Inflammatory macrophage treated with lipopolysaccharide for 4 hours (primary cell): ENCODE results near the gene GTF2F2.
A peak's percentile ranks its signal among the peaks of the same experiment; 100 is the strongest.
"Not testable (repeated sequence)": the region's sequence is repeated elsewhere in the genome, so short reads cannot be mapped to it uniquely, and the experiment has no call there.

Experiments used
- DNase-seq: peaks from one replicate; pipeline ENCODE4 v3.0.0-alpha.2; 2020

Gene GTF2F2

GRCh38 chr13:45219123-45219891 is 99.0 kb downstream of the GTF2F2 start:
- peak; percentile 64 for DNase-seq

- DNase-seq, result peak; percentile 81
Measured at GRCh38 chr13:45219938-45220375, 99.6 kb downstream of the GTF2F2 start.

DNA sequence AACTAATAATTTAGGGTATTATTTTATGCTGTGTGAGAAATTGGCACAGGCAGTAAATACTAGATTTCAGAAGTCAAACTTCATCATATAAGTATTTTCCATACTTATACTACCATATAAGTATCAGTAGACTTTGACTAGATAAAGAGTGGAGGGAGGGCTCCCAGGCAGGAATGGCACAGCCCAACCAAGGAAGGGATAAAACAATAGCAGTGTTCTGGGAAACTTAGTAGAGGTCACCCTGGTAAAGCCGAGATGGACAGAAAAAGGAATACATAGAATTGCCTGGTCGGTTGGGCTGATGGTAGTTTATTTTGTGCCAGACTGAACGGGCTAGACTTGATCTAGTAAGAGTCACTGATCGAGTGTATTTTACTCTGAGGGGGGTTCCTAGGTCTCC is 100.1 kb downstream of the GTF2F2 start:
- DNase-seq, result no peak

- no peak for DNase-seq
Measured at GRCh38 chr13:45222516-45222915, 102.2 kb downstream of the GTF2F2 start.

GRCh38 chr13:45222919-45223318 is 102.6 kb downstream of the GTF2F2 start:
- no peak for DNase-seq

DNA sequence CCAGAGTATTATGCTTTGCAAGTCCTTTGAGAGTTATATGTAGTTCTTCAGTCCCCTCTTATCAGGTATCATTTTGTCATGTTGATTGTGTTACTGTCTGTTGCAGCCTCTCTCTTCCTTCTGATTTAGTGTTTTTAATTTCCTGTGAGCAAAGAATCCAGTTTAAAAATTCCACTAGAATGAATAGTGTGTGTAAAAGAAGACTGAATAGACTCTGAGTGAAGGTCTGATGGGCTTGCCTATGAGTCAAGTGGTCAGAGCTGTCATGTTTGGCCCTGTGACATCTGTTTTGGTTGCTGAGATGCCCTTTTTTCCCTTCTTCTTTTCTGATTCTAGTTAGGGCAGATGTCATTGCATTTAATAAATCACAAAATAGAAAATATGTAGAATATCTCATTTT is 103.9 kb downstream of the GTF2F2 start:
- DNase-seq, result no peak

DNA sequence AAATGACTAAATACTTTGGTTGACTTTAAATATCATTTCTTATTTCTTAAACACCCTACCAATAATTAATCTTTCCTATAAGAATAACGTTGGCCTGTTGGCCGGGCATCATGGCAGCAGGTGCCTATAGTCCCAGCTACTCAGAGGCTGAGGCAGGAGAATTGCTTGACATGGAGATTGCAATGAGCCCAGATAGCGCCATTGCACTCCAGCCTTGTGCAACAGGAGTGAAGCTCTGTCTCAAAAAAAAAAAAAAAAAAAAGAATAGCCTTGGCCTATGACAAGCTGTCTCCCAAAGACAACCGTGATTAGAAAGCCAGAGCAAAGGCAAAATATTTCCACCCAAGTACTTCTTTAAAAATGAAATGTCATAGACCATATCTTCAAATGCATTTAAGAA is 105.1 kb downstream of the GTF2F2 start:
- DNase-seq, result no peak

- peak; percentile 41 for DNase-seq
Measured at GRCh38 chr13:45226024-45226423, 105.7 kb downstream of the GTF2F2 start.

DNA sequence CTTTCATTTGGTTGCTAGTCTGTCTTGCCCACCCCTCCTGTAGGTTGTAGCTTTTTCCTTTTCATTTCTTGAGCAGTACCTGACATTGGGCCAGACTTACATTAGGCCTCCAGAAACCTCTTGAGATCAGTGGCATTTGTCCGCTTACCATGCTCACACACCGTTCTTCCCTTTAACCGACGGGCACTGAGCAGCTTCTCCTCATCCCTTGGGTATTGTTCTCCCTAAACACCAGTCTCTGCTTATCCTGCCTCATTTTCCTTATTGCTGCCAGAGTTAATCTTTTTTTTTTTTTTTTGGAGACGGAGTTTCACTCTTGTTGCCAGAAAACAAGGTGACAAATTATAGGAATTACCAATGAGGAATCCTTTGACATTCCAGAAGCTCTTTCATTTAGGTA is 107.7 kb downstream of the GTF2F2 start:
- DNase-seq, result no peak

DNA sequence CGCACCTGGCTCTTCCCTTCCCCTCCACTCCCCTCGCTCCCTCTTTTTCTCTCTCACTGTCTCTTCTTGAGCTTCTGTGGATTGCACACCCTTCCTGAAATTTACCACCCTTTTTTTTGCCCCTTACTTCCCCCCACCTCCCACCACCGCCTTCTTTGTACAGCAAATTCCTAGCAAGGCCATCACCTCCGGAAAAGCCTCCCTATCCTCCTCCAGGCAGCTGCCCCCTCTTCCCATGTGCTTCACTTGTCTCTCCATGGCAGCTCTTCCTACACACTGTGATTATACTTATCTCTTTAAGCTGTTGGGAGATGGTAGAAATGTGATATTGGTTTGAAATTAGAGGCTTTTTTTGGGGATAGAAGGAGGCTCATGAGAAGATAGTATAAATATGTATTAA is 108.9 kb downstream of the GTF2F2 start:
- DNase-seq, result no peak

DNA sequence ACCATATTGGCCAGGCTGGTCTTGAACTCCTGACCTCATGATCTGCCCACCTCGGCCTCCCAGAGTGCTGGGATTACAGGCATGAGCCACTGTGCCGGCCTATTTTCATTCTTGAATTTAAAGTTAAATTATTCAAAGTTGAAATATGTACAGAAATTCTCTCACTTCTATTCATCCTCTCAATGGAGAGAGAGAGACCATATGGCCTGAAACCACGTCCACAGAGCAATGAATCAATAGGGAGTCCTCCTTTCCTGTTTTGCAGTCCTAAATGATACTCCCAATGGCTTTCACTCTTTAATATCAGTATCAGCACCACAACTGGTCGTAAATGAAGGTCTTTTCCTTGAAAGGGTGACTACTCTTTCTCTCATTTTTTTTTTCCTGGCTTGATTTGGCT is 111.0 kb downstream of the GTF2F2 start:
- no peak for DNase-seq

- DNase-seq, result no peak
Measured at GRCh38 chr13:45231722-45232121, 111.4 kb downstream of the GTF2F2 start.

- DNase-seq, result peak; percentile 63
Measured at GRCh38 chr13:45232591-45232990, 112.3 kb downstream of the GTF2F2 start.

DNA sequence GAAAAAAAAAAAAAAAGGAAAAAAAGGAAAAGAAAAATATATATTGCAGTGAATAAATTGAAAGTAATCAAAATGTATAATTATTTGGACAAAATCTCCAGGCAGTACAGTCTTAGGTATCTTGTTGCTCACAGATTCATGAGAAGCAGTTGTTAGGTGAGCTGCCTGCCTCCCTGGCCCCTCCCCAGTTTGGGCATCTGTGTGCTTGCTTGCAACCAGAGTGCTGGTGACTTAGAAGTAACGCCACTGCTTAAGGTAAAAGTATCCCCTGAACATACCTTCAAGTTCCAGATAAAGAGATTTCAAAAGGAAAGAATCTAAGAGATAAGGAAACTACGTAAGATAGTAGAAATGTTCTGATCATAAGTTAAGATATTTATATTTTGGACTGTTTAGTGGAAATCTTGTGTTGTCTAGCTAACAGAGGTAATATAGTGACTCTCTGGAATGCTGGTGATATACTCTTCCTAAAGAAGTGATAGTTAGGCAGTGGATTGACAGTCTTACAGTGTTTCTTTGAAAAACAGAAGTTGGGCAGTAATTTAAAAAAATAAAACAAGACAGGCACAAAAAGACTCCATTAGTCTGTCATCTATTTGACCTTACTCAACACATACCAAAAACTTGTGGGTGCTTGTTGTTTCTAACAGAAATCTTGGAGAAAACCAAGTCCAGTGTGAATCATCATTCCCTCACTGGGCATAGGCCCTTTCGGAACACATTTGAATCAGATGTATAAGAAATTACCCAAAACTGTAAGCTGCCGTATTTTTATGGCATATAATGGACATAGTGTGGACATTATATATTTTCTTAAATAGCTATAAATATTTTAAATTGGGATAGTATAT is 118.9 kb downstream of the GTF2F2 start:
- DNase-seq, result peak; percentile 26

- DNase-seq, result peak; percentile 14
Measured at GRCh38 chr13:45240143-45240542, 119.8 kb downstream of the GTF2F2 start.

DNA sequence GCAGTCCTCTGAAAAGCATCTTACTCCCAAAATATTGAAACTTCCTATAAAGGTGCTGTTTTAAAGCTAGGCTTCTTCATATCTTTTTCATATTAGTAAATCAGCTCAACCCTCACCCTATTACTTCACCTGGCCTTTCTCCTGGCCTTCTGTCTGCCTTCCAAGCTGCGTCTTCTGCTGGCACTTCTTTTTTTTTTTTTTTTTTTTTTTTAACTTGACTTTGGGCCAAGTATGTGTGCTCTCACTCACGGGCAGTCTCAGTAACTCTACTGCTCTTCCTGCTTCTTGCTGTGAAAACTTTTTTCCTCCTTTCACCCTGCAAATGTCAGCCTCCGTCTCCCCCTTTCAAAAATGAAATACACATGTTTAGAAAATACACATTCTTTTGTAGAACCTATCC is 121.8 kb downstream of the GTF2F2 start:
- DNase-seq, result peak; percentile 10

DNA sequence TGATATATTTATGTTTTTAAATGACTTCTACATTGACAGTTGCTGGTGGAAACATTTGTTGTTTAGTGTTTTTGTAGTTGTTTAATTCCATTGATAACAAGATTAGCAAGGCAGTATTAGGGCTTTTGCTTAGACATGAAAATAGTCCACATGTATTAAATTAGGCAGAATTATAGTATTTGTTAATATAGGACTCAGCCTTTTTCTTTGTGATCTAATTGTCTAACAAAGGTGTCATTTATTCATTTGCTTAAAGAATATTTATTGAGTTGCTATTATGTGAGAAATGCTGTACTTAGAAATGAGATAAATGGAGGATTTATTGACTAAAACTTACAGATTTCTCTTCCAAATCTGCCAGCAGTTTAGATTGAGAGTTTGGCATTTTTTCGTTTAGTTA is 122.2 kb downstream of the GTF2F2 start:
- DNase-seq, result no peak

GRCh38 chr13:45243077-45243476 is 122.8 kb downstream of the GTF2F2 start:
- no peak for DNase-seq

DNA sequence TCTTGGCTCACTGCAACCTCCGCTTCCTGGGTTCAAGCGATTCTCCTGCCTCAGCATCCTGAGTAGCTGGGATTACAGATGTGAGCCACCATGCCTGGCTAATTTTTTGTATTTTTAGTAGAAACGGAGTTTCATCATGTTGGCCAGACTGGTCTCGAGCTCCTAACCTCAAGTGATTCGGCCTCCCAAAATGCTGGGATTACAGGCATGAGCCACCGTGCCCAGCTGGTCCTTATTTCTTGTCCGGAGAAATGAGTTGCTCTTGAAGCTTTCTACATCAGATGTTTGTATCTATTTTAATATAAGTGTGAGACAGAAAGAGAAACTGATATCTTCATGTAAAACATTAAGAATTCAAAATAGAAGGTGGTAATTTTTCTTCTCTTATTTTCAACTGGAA is 124.4 kb downstream of the GTF2F2 start:
- not testable (repeated sequence) for DNase-seq

GRCh38 chr13:45249662-45250061 is 129.4 kb downstream of the GTF2F2 start:
- no peak for DNase-seq

DNA sequence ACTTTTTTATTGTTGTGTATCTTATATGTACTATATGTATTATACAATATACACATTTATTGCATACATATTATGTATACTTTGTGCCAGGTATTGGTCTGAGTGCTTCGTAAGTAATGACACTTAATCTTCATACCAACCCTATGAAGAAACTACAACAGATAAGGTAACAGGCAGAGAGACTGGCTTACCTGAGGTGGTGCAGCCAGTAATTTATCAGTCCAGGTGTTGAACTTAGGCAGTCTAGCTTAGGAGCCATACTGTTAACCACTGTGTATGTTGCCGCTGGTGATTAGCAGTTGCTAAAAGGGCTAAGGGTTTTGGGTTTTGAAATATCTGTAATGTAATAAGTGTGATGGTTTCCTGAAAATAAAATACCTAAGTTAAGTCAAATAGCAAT is 134.1 kb downstream of the GTF2F2 start:
- no peak for DNase-seq

- no peak for DNase-seq
Measured at GRCh38 chr13:45255247-45255987, 135.1 kb downstream of the GTF2F2 start.

GRCh38 chr13:45256254-45256653 is 135.9 kb downstream of the GTF2F2 start:
- DNase-seq, result no peak
